ENCODE results near the gene MARF1. TPM values are rescaled to one million over a fixed set of nuclear protein-coding genes. Genes with fewer than 3 reads are reported as not detected.
"Not testable (repeated sequence)": the region's sequence is repeated elsewhere in the genome, so short reads cannot be mapped to it uniquely, and the experiment has no call there.

Gene MARF1
- total RNA-seq, 1 experiment from 2014 or later = 3.5 TPM

GRCh38 chr16:15636392-15636873 is 6.5 kb downstream of the MARF1 start:
- no peak for DNase-seq (ENCODE audit: low read depth)
- in situ Hi-C loops (cut with HindIII; ENCODE audit: low pct_unique_long_range_greater_than_20kb, low sequenced_read_pairs) = no loop called here

- in situ Hi-C loops (cut with HindIII; ENCODE audit: low pct_unique_long_range_greater_than_20kb, low sequenced_read_pairs) = no loop called here
Measured at GRCh38 chr16:15635926-15636325, 7.0 kb downstream of the MARF1 start.

GRCh38 chr16:15631730-15632409 is 11.1 kb downstream of the MARF1 start:
- in situ Hi-C loops (cut with HindIII; ENCODE audit: low pct_unique_long_range_greater_than_20kb, low sequenced_read_pairs) = no loop called here
- no peak for DNase-seq (ENCODE audit: low read depth)

More at GRCh38 chr16:15635926-15636325, 7.0 kb downstream of the MARF1 start:
- no peak for DNase-seq (ENCODE audit: low read depth)

- no peak for DNase-seq (ENCODE audit: low read depth)
- in situ Hi-C loops (cut with HindIII; ENCODE audit: low pct_unique_long_range_greater_than_20kb, low sequenced_read_pairs) = no loop called here
Measured at GRCh38 chr16:15621889-15622288, 21.1 kb downstream of the MARF1 start.

DNA sequence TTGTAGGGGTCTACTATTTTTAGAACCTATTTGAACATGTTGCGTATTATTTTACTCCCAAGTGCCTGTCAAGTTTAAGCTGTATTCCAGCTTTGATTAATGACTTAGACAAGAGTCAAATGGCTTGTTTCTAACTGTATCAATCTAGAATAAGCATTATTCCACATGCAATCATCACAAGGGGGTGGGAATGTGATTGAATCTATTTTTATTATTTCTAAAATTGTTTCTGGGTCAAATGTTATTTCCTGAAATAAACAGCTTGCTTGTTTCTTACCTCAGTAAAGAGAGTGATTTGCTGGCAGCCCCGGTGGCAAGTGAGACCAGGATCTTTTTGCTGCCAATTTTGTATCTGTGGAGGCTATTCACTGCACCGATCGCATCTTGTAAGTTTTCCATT is 21.5 kb downstream of the MARF1 start:
- no peak for DNase-seq (ENCODE audit: low read depth)
- in situ Hi-C loops (cut with HindIII; ENCODE audit: low pct_unique_long_range_greater_than_20kb, low sequenced_read_pairs) = no loop called here

DNA sequence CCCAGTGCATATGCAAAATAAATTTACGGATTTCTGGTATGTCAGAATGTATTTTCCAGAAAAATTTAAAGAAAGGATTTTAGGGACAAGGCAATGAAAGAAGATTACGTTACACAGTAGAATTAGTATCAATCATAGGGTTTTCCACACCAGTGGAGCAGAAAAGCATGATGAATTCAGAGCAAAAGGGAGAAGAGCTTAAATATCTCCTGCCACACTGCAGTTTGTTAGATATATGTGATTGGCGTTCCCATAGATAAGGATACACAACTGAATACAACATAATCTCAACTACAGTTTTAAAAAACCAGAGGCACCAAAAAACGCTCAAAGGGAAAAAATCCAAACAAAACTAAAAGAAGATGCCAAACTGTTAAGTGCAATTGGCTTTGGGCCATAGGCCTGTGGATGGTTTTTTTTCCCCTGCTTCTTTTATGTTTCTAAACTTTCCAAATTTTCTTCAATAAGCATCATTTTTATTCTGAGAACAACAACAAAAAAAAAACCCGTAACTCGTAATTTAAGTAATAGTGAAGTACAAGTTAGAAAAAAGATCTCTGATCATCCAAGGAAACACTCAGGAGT is 22.3 kb downstream of the MARF1 start:
- in situ Hi-C loops (cut with HindIII; ENCODE audit: low pct_unique_long_range_greater_than_20kb, low sequenced_read_pairs) = no loop called here
- no peak for DNase-seq (ENCODE audit: low read depth)

DNA sequence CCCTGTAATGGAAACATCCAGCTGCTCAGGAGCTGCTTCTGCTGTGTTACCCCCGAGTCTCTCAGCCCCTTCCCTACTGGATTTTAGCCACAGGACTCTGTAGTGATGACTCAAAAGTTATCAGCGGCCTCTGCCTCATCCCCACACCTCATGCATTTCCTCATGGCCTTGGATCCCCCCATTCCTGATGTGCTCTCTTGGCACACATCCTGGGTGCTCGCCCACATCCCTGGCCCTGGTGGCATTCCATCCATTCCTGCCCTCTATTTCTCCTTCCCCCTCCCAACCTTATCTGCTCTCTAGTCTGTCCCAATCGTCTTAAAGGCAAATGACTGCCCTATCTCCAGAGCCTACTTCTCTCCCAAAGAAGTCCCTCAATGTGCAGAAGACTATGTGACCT is 24.6 kb downstream of the MARF1 start:
- in situ Hi-C loops (cut with HindIII; ENCODE audit: low pct_unique_long_range_greater_than_20kb, low sequenced_read_pairs) = no loop called here
- no peak for DNase-seq (ENCODE audit: low read depth)

- in situ Hi-C loops (cut with HindIII; ENCODE audit: low pct_unique_long_range_greater_than_20kb, low sequenced_read_pairs) = no loop called here
- DNase-seq (ENCODE audit: low read depth) = no peak
Measured at GRCh38 chr16:15617901-15618300, 25.1 kb downstream of the MARF1 start.

DNA sequence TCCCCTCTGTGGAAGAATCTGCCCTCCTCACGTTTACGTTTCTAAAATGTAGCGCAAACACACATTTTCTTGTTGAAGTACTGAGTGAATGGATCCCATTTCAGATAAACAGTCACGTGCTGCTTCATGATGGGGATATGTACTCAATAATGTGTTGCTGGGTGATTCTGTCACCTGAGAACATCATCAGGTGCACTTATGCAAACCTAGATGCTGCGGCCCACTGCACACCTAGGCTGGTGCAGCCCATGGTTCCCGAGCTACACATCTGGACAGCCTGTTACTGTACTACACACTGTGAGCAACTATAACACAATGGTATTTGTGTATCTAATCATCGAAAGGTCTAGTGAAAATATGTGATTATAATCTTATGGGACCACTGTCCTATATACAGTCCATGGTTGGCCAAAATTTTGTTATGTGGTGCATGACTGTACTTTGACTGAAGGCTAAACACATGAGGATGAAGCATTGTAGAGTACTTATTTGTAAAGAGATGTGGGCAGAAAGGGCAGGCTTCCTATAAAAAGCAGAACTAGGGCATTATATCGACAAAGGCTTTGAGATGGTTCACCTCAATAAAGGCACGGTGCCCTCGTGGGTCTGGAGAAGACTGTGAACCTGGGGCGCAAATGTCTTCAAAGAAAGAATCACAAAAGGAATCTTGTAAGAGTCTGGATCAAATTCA is 26.3 kb downstream of the MARF1 start:
- no peak for DNase-seq (ENCODE audit: low read depth)
- in situ Hi-C loops (cut with HindIII; ENCODE audit: low pct_unique_long_range_greater_than_20kb, low sequenced_read_pairs) = no loop called here

GRCh38 chr16:15616012-15616411 is 26.9 kb downstream of the MARF1 start:
- no peak for DNase-seq (ENCODE audit: low read depth)
- in situ Hi-C loops (cut with HindIII; ENCODE audit: low pct_unique_long_range_greater_than_20kb, low sequenced_read_pairs) = no loop called here

DNA sequence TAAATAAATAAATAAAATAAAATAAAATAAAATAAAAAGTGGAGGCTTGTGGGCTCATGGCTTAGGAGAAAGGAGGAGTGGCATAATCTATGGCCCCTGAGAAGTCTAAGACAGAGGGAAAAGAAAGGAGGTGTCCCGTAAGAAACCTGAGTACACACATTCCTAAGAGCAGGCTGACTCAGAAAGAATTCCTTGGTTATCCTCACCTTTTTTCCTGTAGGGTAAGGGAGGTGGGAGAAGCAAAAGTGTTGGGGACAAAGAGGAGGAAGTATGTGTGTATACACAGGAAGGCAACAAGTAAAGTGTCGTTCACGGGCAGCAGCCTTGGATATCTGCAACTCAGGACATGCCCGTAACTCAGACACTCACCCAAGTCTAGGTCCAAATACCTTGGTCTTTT is 29.3 kb downstream of the MARF1 start:
- in situ Hi-C loops (cut with HindIII; ENCODE audit: low pct_unique_long_range_greater_than_20kb, low sequenced_read_pairs) = no loop called here
- DNase-seq (ENCODE audit: low read depth) = no peak

- no peak for DNase-seq (ENCODE audit: low read depth)
- in situ Hi-C loops (cut with HindIII; ENCODE audit: low pct_unique_long_range_greater_than_20kb, low sequenced_read_pairs) = no loop called here
Measured at GRCh38 chr16:15611610-15612009, 31.3 kb downstream of the MARF1 start.

GRCh38 chr16:15610369-15610871 is 32.5 kb downstream of the MARF1 start:
- in situ Hi-C loops (cut with HindIII; ENCODE audit: low pct_unique_long_range_greater_than_20kb, low sequenced_read_pairs) = no loop called here
- DNase-seq (ENCODE audit: low read depth) = no peak

DNA sequence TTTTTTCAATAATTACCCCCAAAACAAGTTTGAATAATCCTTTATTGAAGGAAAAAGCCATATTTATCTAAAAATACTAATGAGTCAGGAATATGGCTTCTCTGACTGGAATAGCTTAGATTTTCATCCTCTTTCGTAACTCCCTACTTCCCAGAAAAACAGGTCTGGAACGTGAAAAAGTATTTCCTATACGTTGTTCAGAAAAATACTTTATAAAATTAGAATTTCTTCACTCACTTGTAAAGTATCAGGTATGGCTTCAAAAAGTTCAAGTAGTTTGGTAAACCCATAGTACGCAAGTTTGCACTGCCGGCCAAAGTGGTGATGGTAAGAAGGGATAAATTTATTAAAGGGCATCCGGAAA is 33.7 kb downstream of the MARF1 start:
- in situ Hi-C loops (cut with HindIII; ENCODE audit: low pct_unique_long_range_greater_than_20kb, low sequenced_read_pairs) = no loop called here
- DNase-seq (ENCODE audit: low read depth) = no peak

DNA sequence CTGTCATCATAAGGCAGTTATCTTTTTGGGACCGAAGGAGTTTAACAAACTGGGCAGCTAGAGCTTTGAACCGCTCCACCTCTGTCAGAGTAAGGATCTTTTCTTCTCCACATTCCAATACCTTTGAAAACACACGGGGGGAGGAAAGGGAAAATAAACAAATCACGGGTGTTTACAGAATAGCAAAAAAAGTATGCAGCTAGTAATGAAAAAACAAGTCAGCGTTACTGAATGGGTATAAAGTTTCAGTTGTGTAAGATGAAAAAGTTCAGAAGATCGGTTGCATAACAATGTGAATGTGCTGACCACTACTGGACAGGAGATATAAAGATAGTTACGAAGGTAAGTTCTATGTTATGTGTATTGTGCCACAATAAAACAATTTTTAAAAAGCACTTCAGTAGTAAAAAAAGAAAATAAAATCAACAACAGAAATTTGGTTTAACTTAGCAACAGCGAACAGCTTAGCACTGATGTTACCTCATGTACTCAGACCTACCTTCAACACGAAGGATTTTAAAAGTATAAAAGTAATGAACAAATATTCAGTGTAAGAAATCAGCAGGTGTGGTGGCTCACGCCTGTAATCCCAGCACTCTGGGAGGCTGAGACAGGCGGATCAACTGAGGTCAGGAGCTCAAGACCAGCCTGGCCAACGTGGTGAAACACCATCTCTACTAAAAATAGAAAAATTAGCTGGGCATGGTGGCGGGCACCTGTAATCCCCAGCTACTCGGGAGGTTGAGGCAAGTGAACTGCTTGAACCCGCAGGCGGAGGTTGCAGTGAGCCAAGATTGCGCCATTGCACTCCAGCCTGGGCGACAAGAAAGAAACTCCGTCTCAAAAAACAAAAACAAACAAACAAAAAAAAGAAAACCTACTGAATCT is 34.3 kb downstream of the MARF1 start:
- in situ Hi-C loops (cut with HindIII; ENCODE audit: low pct_unique_long_range_greater_than_20kb, low sequenced_read_pairs) = no loop called here
- no peak for DNase-seq (ENCODE audit: low read depth)

DNA sequence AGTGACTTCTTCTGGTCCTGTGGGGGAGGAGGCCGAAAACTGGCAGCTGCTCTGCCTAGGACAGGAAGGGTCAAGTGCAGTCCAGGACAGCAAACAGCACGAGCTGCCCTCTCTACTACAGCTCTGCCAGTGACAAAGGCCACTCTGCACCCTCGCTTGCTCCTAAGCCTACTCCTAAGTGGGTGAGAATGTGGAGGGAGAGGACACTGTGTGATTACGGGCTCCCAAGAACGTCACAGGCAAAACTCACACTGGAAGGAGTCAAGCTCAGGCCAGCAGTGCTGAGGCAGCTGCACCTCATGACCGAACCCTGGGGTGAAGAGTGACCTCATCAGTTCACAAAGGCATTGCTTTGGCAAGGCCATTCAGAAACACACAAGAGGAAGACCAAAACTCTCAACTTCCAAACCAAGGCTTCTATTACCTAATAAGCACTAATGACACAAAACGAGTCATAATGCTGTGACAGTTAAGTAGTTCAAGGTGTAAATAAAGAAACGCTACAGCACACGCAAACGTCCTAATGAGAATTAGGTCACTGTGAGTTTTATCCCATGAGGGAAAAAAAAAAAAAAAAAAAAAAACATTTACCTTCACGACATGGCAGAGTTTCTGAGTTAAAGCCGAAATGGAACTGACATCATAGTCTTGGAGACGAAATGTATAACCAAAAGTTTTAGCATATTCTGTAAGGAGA is 35.1 kb downstream of the MARF1 start:
- in situ Hi-C loops (cut with HindIII; ENCODE audit: low pct_unique_long_range_greater_than_20kb, low sequenced_read_pairs) = no loop called here
- no peak for DNase-seq (ENCODE audit: low read depth)

- in situ Hi-C loops (cut with HindIII; ENCODE audit: low pct_unique_long_range_greater_than_20kb, low sequenced_read_pairs); DNase-seq (ENCODE audit: low read depth): not testable (repeated sequence)
Measured at GRCh38 chr16:15607221-15607699, 35.7 kb downstream of the MARF1 start.
